ENCODE measurements around the gene PITPNC1. TPM values are rescaled to one million over a fixed set of nuclear protein-coding genes. Genes with fewer than 3 reads are reported as not detected.

PITPNC1 gene
- total and polyA plus RNA-seq, 5 experiments from 2014 or later = 119 to 159 (median 128) TPM

- no peaks in the 10 kb centered on the region for H3K27me3 Mint-ChIP-seq
- DNase-seq = no peak
- peaks cover 0 to 7% (median 0%) of the 10 kb centered on the region in 9 donors for H3K9me3 Mint-ChIP-seq
- no peak for ATAC-seq
- H3K36me3 Mint-ChIP-seq = peaks cover 0 to 31% (median 9%) of the 10 kb centered on the region in 3 donors
- H3K27ac Mint-ChIP-seq = peak overlapping the region in 8 of 10 donors; percentile 3 to 89 (median 58)
- H3K4me3 Mint-ChIP-seq = no peak overlapping the region
- H3K4me1 Mint-ChIP-seq = peaks cover 37 to 78% (median 69%) of the 10 kb centered on the region in 4 donors
- POLR2A ChIA-PET = no interaction called here
Measured at GRCh38 chr17:67521775-67522069, 144.6 kb downstream of the PITPNC1 start.

DNA sequence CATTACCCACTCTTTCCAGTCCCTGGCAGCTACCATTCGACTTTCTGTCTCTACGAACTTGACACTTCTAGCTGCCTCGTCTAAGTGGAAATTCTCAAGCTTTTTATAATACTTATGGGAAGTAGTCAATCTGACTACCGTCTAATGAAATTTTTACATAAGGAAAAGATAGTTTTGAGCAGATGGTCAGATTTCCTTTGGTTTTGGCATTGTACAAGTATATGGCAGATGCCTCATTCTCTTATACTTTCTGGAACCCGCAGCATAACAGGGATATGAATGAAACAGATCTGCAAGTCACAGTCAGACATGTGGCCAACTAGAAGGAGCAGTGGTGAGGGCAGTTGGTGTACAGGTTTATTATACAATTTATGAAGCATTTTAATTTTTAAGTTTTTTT is 146.0 kb downstream of the PITPNC1 start:
- DNase-seq = no peak
- peaks cover 37 to 75% (median 67%) of the 10 kb centered on the region in 4 donors for H3K4me1 Mint-ChIP-seq
- POLR2A ChIA-PET = interaction anchor here (0.6 to 0.9 kb wide), 4 partner anchors 15 to 1804 kb away, joined by 3 to 4 read pairs (median 4); no protein-coding TSS in a partner anchor
- peaks cover 0 to 31% (median 0%) of the 10 kb centered on the region in 3 donors for H3K36me3 Mint-ChIP-seq
- H3K27ac Mint-ChIP-seq = peak overlapping the region in 3 of 10 donors; percentile 22 to 75 (median 23)
- no peak overlapping the region for H3K4me3 Mint-ChIP-seq
- no peak for ATAC-seq
- no peaks in the 10 kb centered on the region for H3K27me3 Mint-ChIP-seq
- H3K9me3 Mint-ChIP-seq = no peaks in the 10 kb centered on the region

DNA sequence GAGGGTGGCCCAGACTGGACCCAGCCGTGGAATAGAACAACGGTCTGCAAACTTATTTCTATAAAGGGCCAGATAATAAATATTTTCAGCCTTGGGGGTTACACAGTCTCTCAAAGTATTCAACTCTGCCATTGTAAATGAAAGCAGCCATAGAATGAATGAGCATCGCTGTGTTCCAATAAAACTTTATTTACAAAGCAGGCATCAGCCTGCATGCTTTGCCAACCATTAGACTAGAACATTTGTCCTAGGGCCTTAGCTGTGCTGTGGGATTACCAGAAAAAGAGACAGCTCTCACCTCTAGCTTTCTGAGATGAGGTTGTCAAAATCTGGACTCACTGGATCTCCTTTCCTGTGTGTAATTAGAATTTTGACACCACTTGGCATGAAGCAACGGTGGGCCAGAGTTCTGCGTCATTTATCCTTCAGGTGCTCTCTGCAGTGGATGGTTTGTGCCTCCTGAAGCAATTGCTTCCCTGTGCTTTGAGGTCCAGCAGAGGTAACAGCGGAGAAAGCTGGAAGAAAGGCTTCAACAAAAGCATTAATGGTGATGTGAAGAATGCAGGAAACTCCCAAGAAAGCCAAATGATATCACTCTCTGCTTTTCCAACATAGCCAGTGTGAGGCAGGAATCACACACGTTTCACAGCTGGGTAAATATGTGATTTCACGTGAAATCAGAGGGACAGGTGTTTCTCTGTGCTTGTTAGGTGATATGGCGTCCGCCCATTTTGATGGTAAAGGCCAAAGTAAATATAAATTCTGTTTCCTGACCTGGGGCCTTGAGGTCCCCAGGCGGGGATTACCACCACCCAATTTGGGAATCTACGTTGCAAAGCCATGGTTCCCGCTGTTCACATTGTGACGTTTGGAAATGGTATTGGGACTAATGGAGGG is 148.4 kb downstream of the PITPNC1 start:
- Mint-ChIP-seq H3K27me3 (no peaks in the 10 kb centered on the region), H3K4me3 (peak overlapping the region in 2 of 10 donors; percentile 42 to 43), H3K27ac (peak overlapping the region in 8 of 10 donors; percentile 45 to 90 (median 68)), H3K36me3 (peaks cover 0 to 40% (median 0%) of the 10 kb centered on the region in 3 donors), H3K9me3 (no peaks in the 10 kb centered on the region), H3K4me1 (peaks cover 34 to 72% (median 55%) of the 10 kb centered on the region in 4 donors)
- no peak for ATAC-seq
- POLR2A ChIA-PET = no interaction called here
- no peak for DNase-seq

GRCh38 chr17:67526700-67527099 is 149.6 kb downstream of the PITPNC1 start:
- no peak for ATAC-seq
- POLR2A ChIA-PET = no interaction called here
- Mint-ChIP-seq H3K4me1 (peaks cover 31 to 71% (median 52%) of the 10 kb centered on the region in 4 donors), H3K27me3 (no peaks in the 10 kb centered on the region), H3K9me3 (no peaks in the 10 kb centered on the region), H3K4me3 (no peak overlapping the region), H3K36me3 (peaks cover 0 to 35% (median 0%) of the 10 kb centered on the region in 3 donors), H3K27ac (peak overlapping the region in 7 of 10 donors; percentile 38 to 70 (median 58))
- DNase-seq = no peak

DNA sequence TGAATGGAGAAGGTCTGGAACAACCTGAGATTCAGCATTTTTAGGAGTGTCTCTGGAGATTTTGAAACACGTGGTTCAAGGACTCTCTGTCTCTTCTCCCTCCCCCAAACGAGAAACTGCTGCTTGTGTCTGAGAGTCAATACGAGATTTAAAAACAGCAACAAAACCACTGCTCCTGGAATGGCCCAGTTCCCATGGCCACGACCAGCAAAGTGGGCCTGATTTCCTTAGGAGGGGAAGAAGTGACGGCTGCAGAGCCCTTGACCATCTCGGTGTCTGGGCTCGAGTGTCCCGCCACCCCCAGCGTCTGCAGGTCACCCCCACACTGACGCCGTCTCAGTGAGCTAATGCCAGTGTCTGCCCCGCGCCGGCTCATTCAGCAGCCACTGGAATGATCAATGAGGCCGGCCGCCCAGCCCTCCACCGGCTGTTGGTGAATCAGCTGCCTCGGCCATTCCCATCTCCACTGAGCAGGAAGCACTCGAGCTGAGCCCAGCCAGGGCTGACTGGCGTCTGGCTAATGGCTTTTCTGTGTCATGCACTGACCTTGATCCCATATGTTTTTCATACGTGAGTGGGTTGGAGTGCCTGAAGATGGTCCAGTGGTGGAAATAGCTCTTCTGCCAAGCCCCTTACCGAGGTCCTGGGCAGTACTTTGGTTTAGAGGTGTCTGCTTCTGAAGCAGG is 151.8 kb downstream of the PITPNC1 start:
- Mint-ChIP-seq H3K27ac (peak overlapping the region in 8 of 10 donors; percentile 2 to 87 (median 44)), H3K4me1 (peaks cover 28 to 62% (median 47%) of the 10 kb centered on the region in 4 donors), H3K9me3 (no peaks in the 10 kb centered on the region), H3K4me3 (no peak overlapping the region), H3K36me3 (peaks cover 0 to 41% (median 8%) of the 10 kb centered on the region in 3 donors), H3K27me3 (no peaks in the 10 kb centered on the region)
- POLR2A ChIA-PET = no interaction called here
- ATAC-seq (no peak), DNase-seq (no peak)

DNA sequence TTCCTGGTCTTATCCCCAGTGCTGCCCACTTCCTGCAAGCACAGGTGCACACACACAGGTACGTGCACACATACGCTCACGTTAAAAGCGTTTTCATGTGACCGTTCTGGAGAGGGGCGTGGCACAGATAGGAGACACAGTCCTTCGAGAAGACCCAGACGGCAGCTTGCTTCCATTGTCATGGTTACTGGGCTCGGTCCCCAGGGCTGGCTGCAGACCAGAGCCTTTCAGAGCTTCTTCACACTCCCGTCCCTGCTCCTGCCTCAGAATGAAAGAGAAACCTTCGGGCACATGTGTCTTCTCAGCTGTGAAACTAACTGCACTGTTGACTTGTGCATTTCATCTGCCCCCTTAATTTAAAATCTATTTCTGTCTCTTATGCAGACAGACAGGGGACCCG is 154.2 kb downstream of the PITPNC1 start:
- H3K27me3 Mint-ChIP-seq = no peaks in the 10 kb centered on the region
- H3K27ac Mint-ChIP-seq = peak overlapping the region in 6 of 10 donors; percentile 29 to 89 (median 52)
- POLR2A ChIA-PET = no interaction called here
- H3K4me1 Mint-ChIP-seq = peaks cover 21 to 52% (median 35%) of the 10 kb centered on the region in 4 donors
- H3K36me3 Mint-ChIP-seq = peaks cover 0 to 52% (median 15%) of the 10 kb centered on the region in 3 donors
- peak overlapping the region in 1 of 10 donors; percentile 8 for H3K4me3 Mint-ChIP-seq
- H3K9me3 Mint-ChIP-seq = no peaks in the 10 kb centered on the region
- DNase-seq = no peak
- no peak for ATAC-seq

DNA sequence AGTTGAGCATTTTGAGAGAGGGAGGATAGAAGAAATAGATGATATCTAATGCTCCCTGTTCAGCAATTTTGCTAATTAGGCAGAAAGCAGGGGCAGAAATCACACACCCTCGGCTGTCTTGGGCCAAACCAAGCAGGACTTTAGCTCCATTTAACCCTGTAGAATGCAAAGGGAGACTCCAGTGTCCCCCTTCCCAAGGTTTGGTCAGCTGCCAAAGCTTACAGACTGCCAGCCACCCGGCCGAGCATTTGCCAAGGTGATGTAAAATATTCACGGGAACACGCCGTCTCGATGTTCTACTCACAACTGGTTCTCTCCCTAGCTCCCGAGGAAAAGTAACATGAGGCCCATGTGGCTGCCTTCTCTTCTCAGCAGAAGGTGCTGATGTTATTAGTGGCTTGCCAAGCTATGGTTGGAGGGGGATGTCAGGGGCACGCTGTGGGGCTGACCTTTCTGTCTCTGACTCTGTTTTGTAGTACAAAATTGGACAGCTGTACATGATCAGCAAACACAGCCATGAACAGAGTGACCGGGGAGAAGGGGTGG is 155.3 kb downstream of the PITPNC1 start:
- ATAC-seq (no peak), DNase-seq (no peak)
- Mint-ChIP-seq H3K4me3 (no peak overlapping the region), H3K4me1 (peaks cover 18 to 41% (median 27%) of the 10 kb centered on the region in 4 donors), H3K27ac (peak overlapping the region in 3 of 10 donors; percentile 43 to 69 (median 55)), H3K27me3 (no peaks in the 10 kb centered on the region), H3K36me3 (peaks cover 0 to 60% (median 21%) of the 10 kb centered on the region in 3 donors), H3K9me3 (no peaks in the 10 kb centered on the region)
- POLR2A ChIA-PET = no interaction called here

DNA sequence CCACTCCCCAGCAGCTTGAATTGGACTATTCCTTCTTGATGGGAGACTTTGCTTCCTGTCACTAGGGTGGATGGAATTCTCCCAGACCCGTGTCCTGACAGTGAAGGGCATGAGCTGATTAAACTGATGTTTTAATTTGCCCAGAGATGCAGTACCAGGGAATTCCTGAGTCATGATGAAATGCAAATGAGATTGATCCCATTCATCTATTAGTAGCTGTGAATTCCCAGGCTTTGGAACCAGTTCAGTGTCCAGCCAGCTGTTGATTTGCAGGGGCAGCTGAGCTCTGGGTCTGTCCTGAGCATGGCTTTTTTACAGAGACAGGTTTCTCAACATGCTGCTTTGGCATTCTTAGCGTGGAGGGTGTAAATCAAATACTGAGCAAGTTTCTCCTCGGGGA is 157.9 kb downstream of the PITPNC1 start:
- no peak overlapping the region for H3K4me3 Mint-ChIP-seq
- H3K4me1 Mint-ChIP-seq = peaks cover 12 to 24% (median 17%) of the 10 kb centered on the region in 4 donors
- ATAC-seq (no peak), DNase-seq (no peak)
- peaks cover 0 to 75% (median 31%) of the 10 kb centered on the region in 3 donors for H3K36me3 Mint-ChIP-seq
- POLR2A ChIA-PET = interaction anchor here (0.5 to 0.6 kb wide), 3 partner anchors 112 to 1288 kb away, joined by 4 to 6 read pairs (median 4); no protein-coding TSS in a partner anchor
- H3K27me3 Mint-ChIP-seq = no peaks in the 10 kb centered on the region
- peak overlapping the region in 2 of 10 donors; percentile 13 to 51 for H3K27ac Mint-ChIP-seq
- no peaks in the 10 kb centered on the region for H3K9me3 Mint-ChIP-seq

- ATAC-seq = no peak
- H3K4me1 Mint-ChIP-seq = peaks cover 8 to 31% (median 15%) of the 10 kb centered on the region in 4 donors
- H3K4me3 Mint-ChIP-seq = no peak overlapping the region
- peaks cover 3 to 59% (median 32%) of the 10 kb centered on the region in 3 donors for H3K36me3 Mint-ChIP-seq
- DNase-seq = no peak
- POLR2A ChIA-PET = no interaction called here
- no peaks in the 10 kb centered on the region for H3K27me3 Mint-ChIP-seq
- peak overlapping the region in 5 of 10 donors; percentile 7 to 69 (median 41) for H3K27ac Mint-ChIP-seq
- H3K9me3 Mint-ChIP-seq = no peaks in the 10 kb centered on the region
Measured at GRCh38 chr17:67542219-67543114, 165.4 kb downstream of the PITPNC1 start.

DNA sequence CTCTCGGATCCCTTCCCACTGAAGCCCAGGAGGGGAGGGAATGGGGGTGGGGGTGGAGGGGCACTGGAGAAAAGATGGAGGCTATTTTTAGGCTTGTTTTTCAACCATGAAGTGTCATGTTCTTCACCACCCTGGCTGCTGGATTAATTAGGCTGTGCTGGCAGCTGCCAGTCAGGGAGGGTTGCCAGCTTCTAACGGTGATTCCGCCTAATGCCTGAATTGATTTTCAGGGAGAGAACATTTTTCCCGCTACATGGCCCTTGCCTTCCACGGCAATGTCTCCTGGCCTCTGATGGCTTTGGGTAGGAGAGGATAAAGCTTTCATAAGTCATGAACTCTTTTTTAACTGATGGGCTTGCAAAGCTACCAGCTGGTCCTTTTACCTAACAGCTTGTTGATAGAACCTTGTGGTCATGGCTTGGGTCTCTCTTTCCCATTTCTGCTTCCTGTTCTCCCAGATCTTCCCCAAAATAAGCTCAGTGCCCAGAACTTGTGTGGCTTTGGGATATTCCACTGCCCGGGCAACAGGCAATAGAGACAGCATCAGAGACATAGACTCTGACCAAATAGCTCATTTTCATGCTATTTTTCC is 167.4 kb downstream of the PITPNC1 start:
- POLR2A ChIA-PET = no interaction called here
- H3K27ac Mint-ChIP-seq = peak overlapping the region in 6 of 10 donors; percentile 23 to 79 (median 71)

GRCh38 chr17:67546578-67547527 is 169.8 kb downstream of the PITPNC1 start:
- DNase-seq (no peak), ATAC-seq (no peak)
- Mint-ChIP-seq H3K4me3 (no peak overlapping the region), H3K27me3 (no peaks in the 10 kb centered on the region), H3K9me3 (no peaks in the 10 kb centered on the region), H3K27ac (peak overlapping the region in 9 of 10 donors; percentile 20 to 84 (median 35)), H3K36me3 (peaks cover 0 to 45% (median 24%) of the 10 kb centered on the region in 3 donors), H3K4me1 (peaks cover 23 to 64% (median 46%) of the 10 kb centered on the region in 4 donors)
- POLR2A ChIA-PET = no interaction called here

More for the DNA sequence above, 167.4 kb downstream of the PITPNC1 start:
- DNase-seq (no peak), ATAC-seq (no peak)
- Mint-ChIP-seq H3K9me3 (no peaks in the 10 kb centered on the region), H3K36me3 (peaks cover 3 to 51% (median 26%) of the 10 kb centered on the region in 3 donors), H3K4me1 (peaks cover 15 to 51% (median 34%) of the 10 kb centered on the region in 4 donors), H3K27me3 (no peaks in the 10 kb centered on the region), H3K4me3 (no peak overlapping the region)
